Mesendoderm (in vitro differentiated cells): ENCODE data around the gene C1QTNF4.
"Not testable (repeated sequence)": the region's sequence is repeated elsewhere in the genome, so short reads cannot be mapped to it uniquely, and the experiment has no call there.

Experiments
- DNase-seq: peaks from one replicate; pipeline ENCODE4 v3.0.0; 2013
- H2AK5ac ChIP-seq: 2 replicates; pipeline ENCODE4 v1.6.1; 2013; ENCODE audit warnings: low read length, inconsistent platforms
- H2BK120ac ChIP-seq: 2 replicates; pipeline ENCODE4 v1.6.1; 2013; ENCODE audit warnings: low read depth, mild to moderate bottlenecking, low read length, moderate library complexity, mixed read lengths
- H2BK15ac ChIP-seq: replicated peaks from 2 replicates; pipeline ENCODE4 v1.6.1; 2013; ENCODE audit warnings: low read depth, mild to moderate bottlenecking, moderate library complexity
- H2BK5ac ChIP-seq: 2 replicates; pipeline ENCODE4 v1.6.1; 2013; ENCODE audit warnings: low read length, inconsistent platforms
- H3K18ac ChIP-seq: 2 replicates; pipeline ENCODE4 v1.6.1; 2013; ENCODE audit warnings: mild to moderate bottlenecking, low read length, mixed read lengths
- H3K23ac ChIP-seq: one replicate; pipeline ENCODE4 v1.6.1; 2013; ENCODE audit warnings: low read length
- H3K27ac ChIP-seq: 2 replicates; pipeline ENCODE4 v1.5.1; 2013; ENCODE audit warnings: low read depth, mild to moderate bottlenecking, inconsistent platforms, low read length, moderate library complexity
- H3K27me3 ChIP-seq: 2 replicates; pipeline ENCODE4 v1.6.1; 2013; ENCODE audit warnings: low read length, control low read depth, mild to moderate bottlenecking, inconsistent platforms; ENCODE audit not compliant: insufficient read depth, poor library complexity
- H3K36me3 ChIP-seq: 2 replicates; pipeline ENCODE4 v1.6.1; 2013; ENCODE audit warnings: low read length, inconsistent platforms; ENCODE audit not compliant: control insufficient read depth, insufficient read depth
- H3K4ac ChIP-seq: one replicate; pipeline ENCODE4 v1.6.1; 2013; ENCODE audit warnings: low read depth, mild to moderate bottlenecking, low read length, moderate library complexity
- H3K4me1 ChIP-seq: 2 replicates; pipeline ENCODE4 v1.6.1; 2013; ENCODE audit warnings: low read depth, low read length, inconsistent platforms; ENCODE audit not compliant: control insufficient read depth
- H3K4me2 ChIP-seq: 2 replicates; pipeline ENCODE4 v1.6.1; 2013; ENCODE audit warnings: low read length
- H3K4me3 ChIP-seq: 2 replicates; pipeline ENCODE4 v1.5.1; 2013; ENCODE audit warnings: mild to moderate bottlenecking, low read length
- H3K56ac ChIP-seq: one replicate; pipeline ENCODE4 v1.6.1; 2013; ENCODE audit warnings: low read length
- H3K79me1 ChIP-seq: 2 replicates; pipeline ENCODE4 v1.6.1; 2013; ENCODE audit warnings: low read length, inconsistent platforms
- H3K79me2 ChIP-seq: 2 replicates; pipeline ENCODE4 v1.6.1; 2013; ENCODE audit warnings: mild to moderate bottlenecking, low read length; ENCODE audit not compliant: control insufficient read depth, insufficient read depth
- H3K9ac ChIP-seq: 2 replicates; pipeline ENCODE4 v1.6.1; 2013; ENCODE audit warnings: low read length, inconsistent platforms
- H4K5ac ChIP-seq: one replicate; pipeline ENCODE4 v1.6.1; 2013; ENCODE audit warnings: low read length
- H4K8ac ChIP-seq: one replicate; pipeline ENCODE4 v1.6.1; 2013; ENCODE audit warnings: low read depth, mild to moderate bottlenecking, control low read depth, low read length, moderate library complexity
- WGBS: extraction: QIAGEN DNeasy Blood & Tissue Kit; methylation state at CpG from one replicate; pipeline ENCODE4 v1.1.7; 2013; ENCODE audit warnings: low lambda C conversion rate, missing lambda C conversion rate; ENCODE audit not compliant: insufficient coverage; ENCODE audit errors: extremely low coverage; 5-methylcytosine and 5-hydroxymethylcytosine counted together

The C1QTNF4 gene

DNA sequence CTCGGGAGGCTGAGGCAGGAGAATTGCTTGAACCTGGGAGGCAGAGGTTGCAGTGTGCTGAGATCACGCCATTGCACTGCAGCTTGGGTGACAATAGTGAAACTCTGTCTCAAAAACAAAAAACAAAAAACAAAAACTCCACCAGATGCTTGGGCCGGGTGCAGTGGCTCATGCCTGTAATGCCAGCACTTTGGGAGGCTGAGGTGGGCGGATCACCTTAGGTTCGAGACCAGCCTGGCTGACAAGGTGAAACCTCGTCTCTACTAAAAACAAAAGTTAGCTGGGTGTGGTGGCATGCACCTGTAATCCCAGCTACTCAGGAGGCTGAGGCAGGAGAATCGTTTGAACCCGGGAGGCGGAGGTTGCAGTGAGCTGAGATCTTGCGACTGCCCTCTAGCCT, 29.8 kb downstream of the C1QTNF4 start:
- H3K79me1 ChIP-seq, H3K4me3 ChIP-seq, H3K18ac ChIP-seq, H4K8ac ChIP-seq, H3K4ac ChIP-seq, H2AK5ac ChIP-seq, H3K23ac ChIP-seq, H3K4me2 ChIP-seq, H3K79me2 ChIP-seq, H2BK120ac ChIP-seq, H3K36me3 ChIP-seq, H3K27ac ChIP-seq, H3K9ac ChIP-seq, H2BK15ac ChIP-seq, H3K56ac ChIP-seq, H3K4me1 ChIP-seq, DNase-seq, H3K27me3 ChIP-seq, H4K5ac ChIP-seq, H2BK5ac ChIP-seq: not testable (repeated sequence)
- no CpG with 5 or more reads among the region's 10 CpGs for WGBS

DNA sequence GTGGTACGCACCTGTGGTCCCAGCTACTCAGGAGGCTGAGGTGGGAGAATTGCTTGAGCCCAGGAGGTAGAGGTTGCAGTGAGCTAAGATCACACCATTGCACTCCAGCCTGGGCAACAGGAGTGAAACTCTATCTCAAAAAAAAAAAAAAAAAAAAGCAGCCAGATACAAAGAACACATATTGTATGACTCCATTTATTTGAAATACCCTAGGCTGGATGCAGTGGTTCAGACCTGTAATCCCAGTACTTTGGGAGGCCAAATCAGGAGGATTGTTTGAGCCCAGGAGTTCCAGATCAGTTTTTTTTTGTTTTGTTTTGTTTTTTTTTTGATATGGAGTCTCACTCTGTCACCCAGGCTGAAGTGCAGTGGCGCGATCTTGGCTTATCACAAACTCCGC, 31.8 kb downstream of the C1QTNF4 start:
- not testable (repeated sequence) for H2BK120ac ChIP-seq, H3K9ac ChIP-seq, H3K56ac ChIP-seq, H3K79me1 ChIP-seq, H2BK15ac ChIP-seq, H3K23ac ChIP-seq, H4K8ac ChIP-seq, H3K36me3 ChIP-seq, DNase-seq, H3K4me1 ChIP-seq, H3K4ac ChIP-seq, H3K27me3 ChIP-seq, H3K4me2 ChIP-seq, H3K18ac ChIP-seq, H4K5ac ChIP-seq, H2BK5ac ChIP-seq, H2AK5ac ChIP-seq, H3K79me2 ChIP-seq, H3K27ac ChIP-seq, H3K4me3 ChIP-seq
- WGBS = no CpG with 5 or more reads among the region's 4 CpGs

DNA sequence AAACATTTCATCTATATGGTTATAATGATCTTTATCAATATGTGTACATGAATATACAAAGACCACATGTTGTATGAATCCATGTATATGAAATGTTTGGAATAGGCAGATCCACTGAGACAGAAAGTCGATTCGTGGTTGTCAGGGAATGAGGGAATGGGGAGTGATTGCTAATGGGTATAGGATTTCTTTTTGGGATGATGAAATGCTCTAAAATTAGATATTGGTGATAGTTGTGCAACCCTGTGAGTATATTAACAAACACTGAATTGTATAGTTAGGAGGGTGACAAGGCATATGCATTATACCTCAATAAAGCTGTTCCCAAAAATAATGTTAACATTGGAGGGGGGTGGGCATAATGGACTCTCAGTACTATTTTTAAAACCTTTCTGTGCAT, 33.8 kb downstream of the C1QTNF4 start:
- Histone ChIP-seq H3K4me2 (no peak overlapping the region), H3K23ac (no peak overlapping the region), H3K9ac (no peak overlapping the region), H3K27me3 (no peaks in the 10 kb centered on the region), H2BK120ac (no peak overlapping the region), H3K4me1 (peaks cover 2% of the 10 kb centered on the region), H3K36me3 (no peaks in the 10 kb centered on the region), H3K79me2 (no peaks in the 10 kb centered on the region), H2AK5ac (no peak overlapping the region), H3K56ac (no peak overlapping the region), H4K8ac (no peak overlapping the region), H2BK5ac (no peak overlapping the region), H4K5ac (no peak overlapping the region), H3K4ac (no peak overlapping the region), H3K18ac (no peak overlapping the region), H3K4me3 (no peak overlapping the region), H3K79me1 (peaks cover 1% of the 10 kb centered on the region), H2BK15ac (no peak overlapping the region), H3K27ac (no peak overlapping the region)
- WGBS = no CpG with 5 or more reads among the region's 2 CpGs
- no peak for DNase-seq

DNA sequence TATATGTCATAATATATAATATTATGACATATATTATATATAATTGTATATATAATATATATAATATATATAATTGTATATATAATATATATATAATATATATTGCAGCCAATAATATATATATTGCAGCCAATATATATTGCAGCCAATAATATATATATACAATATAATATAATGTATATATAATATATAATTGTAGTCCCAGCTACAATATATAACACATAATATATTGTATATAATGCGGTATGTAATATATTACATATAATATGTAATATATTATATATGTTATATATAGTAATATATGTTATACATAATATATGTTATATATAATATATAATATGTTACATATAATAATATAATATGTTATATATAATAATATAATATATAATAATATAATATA, 35.5 kb downstream of the C1QTNF4 start:
- Histone ChIP-seq H3K79me2 (no peaks in the 10 kb centered on the region), H3K27me3 (no peaks in the 10 kb centered on the region), H3K36me3 (no peaks in the 10 kb centered on the region), H2BK15ac (no peak overlapping the region), H3K27ac (no peak overlapping the region), H3K23ac (no peak overlapping the region), H4K5ac (no peak overlapping the region), H4K8ac (no peak overlapping the region), H3K18ac (no peak overlapping the region), H2AK5ac (no peak overlapping the region), H2BK120ac (no peak overlapping the region), H2BK5ac (no peak overlapping the region), H3K4me1 (no peaks in the 10 kb centered on the region), H3K4me3 (no peak overlapping the region), H3K56ac (no peak overlapping the region), H3K4ac (no peak overlapping the region), H3K4me2 (no peak overlapping the region), H3K9ac (no peak overlapping the region), H3K79me1 (no peaks in the 10 kb centered on the region)
- no peak for DNase-seq
- WGBS = no CpG with 5 or more reads among the region's 1 CpG

DNA sequence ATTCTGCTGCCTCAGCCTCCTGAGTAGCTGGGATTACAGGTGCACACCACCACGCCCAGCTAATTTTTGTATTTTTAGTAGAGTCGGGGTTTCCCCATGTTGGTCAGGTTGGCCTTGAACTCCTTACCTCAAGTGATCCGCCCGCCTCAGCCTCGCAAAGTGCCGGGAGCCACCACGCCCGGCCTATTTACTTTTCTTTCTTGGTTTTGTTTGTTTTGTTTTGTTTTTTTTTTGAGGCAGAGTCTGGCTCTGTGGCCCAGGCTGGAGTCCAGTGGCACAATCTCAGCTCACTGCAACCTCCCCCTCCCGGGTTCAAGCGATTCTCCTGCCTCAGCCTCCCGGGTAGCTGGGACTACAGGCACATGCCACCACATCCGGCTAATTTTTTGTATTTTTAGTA, 37.2 kb downstream of the C1QTNF4 start:
- not testable (repeated sequence) for H2AK5ac ChIP-seq

DNA sequence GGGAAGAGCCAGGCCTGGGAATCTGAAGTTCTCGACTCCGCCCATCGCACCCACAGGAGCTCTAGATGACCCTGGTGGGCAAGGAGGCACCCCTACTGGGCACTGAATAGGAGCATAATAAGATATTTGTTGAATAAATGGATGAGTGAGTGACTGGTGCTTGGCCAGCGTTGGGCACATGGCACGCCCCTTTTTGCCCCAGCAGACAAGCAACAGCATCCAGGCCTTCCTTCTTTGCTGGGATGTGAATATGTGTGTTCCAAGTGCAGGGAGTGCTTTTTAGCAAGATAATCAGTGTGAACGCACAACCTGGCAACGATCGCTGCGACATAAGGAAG, 40.8 kb downstream of the C1QTNF4 start:
- no CpG with 5 or more reads among the region's 9 CpGs for WGBS
- Histone ChIP-seq H2BK15ac (no peak overlapping the region), H2AK5ac (no peak overlapping the region), H3K4me3 (peak overlapping the region; percentile 9), H3K23ac (no peak overlapping the region), H3K79me2 (peaks cover 42% of the 10 kb centered on the region), H3K4me1 (no peaks in the 10 kb centered on the region), H2BK5ac (no peak overlapping the region), H3K79me1 (no peaks in the 10 kb centered on the region), H3K27ac (no peak overlapping the region), H3K4me2 (peak overlapping the region; percentile 52), H3K27me3 (no peaks in the 10 kb centered on the region), H3K18ac (no peak overlapping the region), H4K5ac (no peak overlapping the region), H3K9ac (peak overlapping the region; percentile 58), H4K8ac (no peak overlapping the region), H2BK120ac (no peak overlapping the region), H3K56ac (peak overlapping the region; percentile 86), H3K4ac (peak overlapping the region; percentile 84), H3K36me3 (no peaks in the 10 kb centered on the region)
- no peak for DNase-seq

More for the DNA sequence above, 37.2 kb downstream of the C1QTNF4 start:
- not testable (repeated sequence) for H3K4me3 ChIP-seq, H2BK15ac ChIP-seq, H3K27me3 ChIP-seq, H3K9ac ChIP-seq, H3K79me2 ChIP-seq, H3K36me3 ChIP-seq, DNase-seq, H2BK120ac ChIP-seq, H4K8ac ChIP-seq, H3K4me1 ChIP-seq, H4K5ac ChIP-seq, H2BK5ac ChIP-seq, H3K4me2 ChIP-seq, H3K4ac ChIP-seq, H3K23ac ChIP-seq, H3K27ac ChIP-seq, H3K56ac ChIP-seq, H3K79me1 ChIP-seq, H3K18ac ChIP-seq
- no CpG with 5 or more reads among the region's 12 CpGs for WGBS
